DOHH2 (cell line): ENCODE data around the gene CCDC158.
"Not testable (repeated sequence)": the region's sequence is repeated elsewhere in the genome, so short reads cannot be mapped to it uniquely, and the experiment has no call there.

Source experiments
- H3F3A ChIP-seq: fragments of 200-600 bp; sonication (generic), shearing (Covaris generic); 2 replicates; pipeline ENCODE4 v1.6.0; 2016; ENCODE audit warnings: antibody characterized with exemption, mild to moderate bottlenecking; ENCODE audit not compliant: control insufficient read depth, insufficient read depth
- H3K27ac ChIP-seq: fragments of 200-600 bp; sonication (generic); 2 replicates; pipeline ENCODE4 v1.5.1; 2014; ENCODE audit warnings: low read depth, mild to moderate bottlenecking, low read length, moderate library complexity
- H3K27me3 ChIP-seq: fragments of 200-600 bp; sonication (generic); 2 replicates; pipeline ENCODE4 v1.6.1; 2014; ENCODE audit warnings: mild to moderate bottlenecking, low read length, mixed read lengths; ENCODE audit not compliant: control insufficient read depth
- H3K36me3 ChIP-seq: fragments of 200-600 bp; sonication (generic); 2 replicates; pipeline ENCODE4 v1.6.1; 2014; ENCODE audit warnings: mild to moderate bottlenecking, low read length, moderate library complexity, mixed read lengths; ENCODE audit not compliant: control insufficient read depth
- H3K4me1 ChIP-seq: fragments of 200-600 bp; sonication (generic); 2 replicates; pipeline ENCODE4 v1.6.1; 2014; ENCODE audit warnings: mild to moderate bottlenecking, low read length, mixed read lengths; ENCODE audit not compliant: control insufficient read depth
- H3K4me2 ChIP-seq: fragments of 200-600 bp; sonication (generic); 2 replicates; pipeline ENCODE4 v1.6.0; 2014; ENCODE audit warnings: mild to moderate bottlenecking, low read length, moderate library complexity
- H3K4me3 ChIP-seq: fragments of 200-600 bp; sonication (generic); 2 replicates; pipeline ENCODE4 v1.5.1; 2014; ENCODE audit warnings: mild to moderate bottlenecking, low read length, mixed read lengths
- H3K79me2 ChIP-seq: fragments of 200-600 bp; sonication (generic); 2 replicates; pipeline ENCODE4 v1.6.1; 2014; ENCODE audit warnings: mild to moderate bottlenecking, low read length, mixed read lengths; ENCODE audit not compliant: control insufficient read depth
- H3K9me2 ChIP-seq: fragments of 200-600 bp; sonication (generic); replicated peaks from 2 replicates; pipeline ENCODE4 v1.6.1; 2014; ENCODE audit warnings: mild to moderate bottlenecking, low read length, mixed read lengths; ENCODE audit not compliant: control insufficient read depth
- H3K9me3 ChIP-seq: fragments of 200-600 bp; sonication (generic); 2 replicates; pipeline ENCODE4 v1.6.1; 2014; ENCODE audit warnings: antibody characterized with exemption, low read length, mixed read lengths; ENCODE audit not compliant: control insufficient read depth, insufficient read depth
- H4K20me1 ChIP-seq: fragments of 200-600 bp; sonication (generic); 2 replicates; pipeline ENCODE4 v1.6.0; 2014; ENCODE audit warnings: low read depth, mild to moderate bottlenecking, antibody characterized with exemption, low read length, moderate library complexity; ENCODE audit not compliant: control insufficient read depth, insufficient read depth
- EZH2phosphoT487 ChIP-seq: fragments of 200-600 bp; sonication (generic); IDR thresholded peaks from 2 replicates; pipeline ENCODE4 v1.6.1; 2017; ENCODE audit warnings: borderline replicate concordance, mild to moderate bottlenecking, antibody characterized with exemption, low read length, moderate library complexity, mixed read lengths
- TF ChIP-seq, protein P1 (sequence below): fragments of 200-600 bp; sonication (generic); IDR thresholded peaks from one replicate; pipeline ENCODE4 v1.5.1; 2014; ENCODE audit warnings: antibody characterized with exemption, mild to moderate bottlenecking, low read depth, low read length; ENCODE audit not compliant: poor library complexity, severe bottlenecking

CCDC158 gene

DNA sequence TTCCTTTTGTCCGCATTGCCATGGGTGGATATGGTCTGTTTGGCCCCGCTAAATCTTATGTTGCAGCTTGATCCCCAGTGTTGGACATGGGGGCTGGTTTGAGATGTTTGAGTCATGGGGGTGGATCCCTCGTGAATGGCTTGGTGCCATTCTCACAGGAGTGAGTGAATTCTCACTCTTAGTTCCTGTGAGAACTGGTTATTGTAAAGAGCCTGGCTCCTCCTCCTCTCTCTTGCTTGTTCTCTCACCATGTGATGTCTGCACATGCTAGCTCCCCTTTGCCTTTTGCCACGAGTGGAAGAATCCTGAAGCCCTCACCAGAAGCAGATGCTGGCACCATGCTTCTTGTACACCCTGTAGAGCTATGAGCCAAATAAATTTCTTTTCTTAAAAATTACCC lies 137.0 kb downstream of the CCDC158 start:
- Histone ChIP-seq H4K20me1 (no peaks in the 10 kb centered on the region), H3K4me3 (no peak overlapping the region), H3K9me3 (no peaks in the 10 kb centered on the region), H3K27ac (no peak overlapping the region), H3F3A (no peaks in the 10 kb centered on the region), H3K79me2 (no peaks in the 10 kb centered on the region), H3K4me1 (no peaks in the 10 kb centered on the region), H3K27me3 (no peaks in the 10 kb centered on the region), H3K9me2 (no peaks in the 10 kb centered on the region), H3K4me2 (no peak overlapping the region), H3K36me3 (no peaks in the 10 kb centered on the region)
- TF ChIP-seq, protein P1, sequence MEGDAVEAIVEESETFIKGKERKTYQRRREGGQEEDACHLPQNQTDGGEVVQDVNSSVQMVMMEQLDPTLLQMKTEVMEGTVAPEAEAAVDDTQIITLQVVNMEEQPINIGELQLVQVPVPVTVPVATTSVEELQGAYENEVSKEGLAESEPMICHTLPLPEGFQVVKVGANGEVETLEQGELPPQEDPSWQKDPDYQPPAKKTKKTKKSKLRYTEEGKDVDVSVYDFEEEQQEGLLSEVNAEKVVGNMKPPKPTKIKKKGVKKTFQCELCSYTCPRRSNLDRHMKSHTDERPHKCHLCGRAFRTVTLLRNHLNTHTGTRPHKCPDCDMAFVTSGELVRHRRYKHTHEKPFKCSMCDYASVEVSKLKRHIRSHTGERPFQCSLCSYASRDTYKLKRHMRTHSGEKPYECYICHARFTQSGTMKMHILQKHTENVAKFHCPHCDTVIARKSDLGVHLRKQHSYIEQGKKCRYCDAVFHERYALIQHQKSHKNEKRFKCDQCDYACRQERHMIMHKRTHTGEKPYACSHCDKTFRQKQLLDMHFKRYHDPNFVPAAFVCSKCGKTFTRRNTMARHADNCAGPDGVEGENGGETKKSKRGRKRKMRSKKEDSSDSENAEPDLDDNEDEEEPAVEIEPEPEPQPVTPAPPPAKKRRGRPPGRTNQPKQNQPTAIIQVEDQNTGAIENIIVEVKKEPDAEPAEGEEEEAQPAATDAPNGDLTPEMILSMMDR, result no peak
- no peak for TF ChIP-seq EZH2phosphoT487

DNA sequence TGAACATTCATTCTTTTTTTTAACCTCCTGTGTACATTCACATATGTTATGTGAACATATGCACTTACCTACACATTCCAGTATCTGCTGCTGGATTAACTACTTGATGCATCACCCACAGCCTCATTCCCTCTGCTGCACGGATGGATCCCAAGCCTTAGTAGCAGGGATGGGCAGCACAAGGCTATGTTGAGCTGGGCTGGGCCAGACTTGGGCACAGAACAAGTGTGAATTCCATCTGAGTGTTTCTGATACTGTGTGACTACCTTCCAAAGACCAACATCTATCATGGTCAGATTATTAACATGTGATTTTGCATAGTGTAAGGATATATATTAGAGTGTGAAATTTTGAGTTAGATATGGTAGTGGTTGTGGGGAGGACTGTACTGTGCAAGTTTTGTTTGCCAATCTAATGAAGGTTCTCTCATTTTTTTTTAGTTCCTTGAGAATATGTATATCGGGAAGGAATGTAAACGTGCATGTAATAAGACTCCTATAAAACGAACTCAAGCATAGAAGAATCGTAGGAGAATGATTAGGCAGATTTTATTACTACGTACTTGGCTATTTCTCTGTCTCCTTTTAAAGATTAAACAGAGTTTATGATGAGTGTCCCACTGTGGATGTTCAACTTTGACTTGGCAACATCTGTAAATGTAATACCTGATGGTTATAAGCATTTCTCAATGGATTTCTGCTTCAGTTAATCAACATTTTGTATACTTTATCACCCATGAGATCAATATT lies 137.8 kb downstream of the CCDC158 start:
- Histone ChIP-seq H3K4me1 (no peaks in the 10 kb centered on the region), H3K79me2 (no peaks in the 10 kb centered on the region), H3K4me3 (no peak overlapping the region), H3K27me3 (no peaks in the 10 kb centered on the region), H3K9me2 (no peaks in the 10 kb centered on the region), H3F3A (no peaks in the 10 kb centered on the region), H3K9me3 (no peaks in the 10 kb centered on the region), H3K27ac (no peak overlapping the region), H3K4me2 (no peak overlapping the region), H4K20me1 (no peaks in the 10 kb centered on the region), H3K36me3 (no peaks in the 10 kb centered on the region)
- TF ChIP-seq, protein P1, result no peak
- TF ChIP-seq EZH2phosphoT487, result no peak

DNA sequence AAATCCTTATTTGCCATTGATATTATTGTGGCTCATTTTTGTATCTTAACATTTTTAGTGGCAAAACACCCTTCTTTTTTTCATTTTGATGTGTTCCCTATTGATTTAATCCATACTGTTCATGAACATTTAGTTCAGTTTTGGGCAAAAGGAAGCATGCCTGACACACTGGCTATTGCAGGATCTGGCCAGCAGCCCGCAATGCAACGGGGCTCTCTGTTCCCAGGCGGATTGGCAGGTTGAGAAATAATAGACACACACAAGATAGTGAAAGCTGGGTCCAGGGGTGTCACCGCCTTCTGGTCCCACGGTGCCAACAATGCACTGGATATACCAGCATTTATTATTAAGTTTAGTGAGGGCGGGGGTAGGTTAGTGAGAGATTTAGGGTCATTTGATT lies 139.3 kb downstream of the CCDC158 start:
- H3K27ac ChIP-seq, H3K27me3 ChIP-seq, H3K36me3 ChIP-seq, H3K9me3 ChIP-seq, H4K20me1 ChIP-seq, H3K4me1 ChIP-seq, H3K4me3 ChIP-seq, H3F3A ChIP-seq, H3K9me2 ChIP-seq, H3K4me2 ChIP-seq, H3K79me2 ChIP-seq: not testable (repeated sequence)

DNA sequence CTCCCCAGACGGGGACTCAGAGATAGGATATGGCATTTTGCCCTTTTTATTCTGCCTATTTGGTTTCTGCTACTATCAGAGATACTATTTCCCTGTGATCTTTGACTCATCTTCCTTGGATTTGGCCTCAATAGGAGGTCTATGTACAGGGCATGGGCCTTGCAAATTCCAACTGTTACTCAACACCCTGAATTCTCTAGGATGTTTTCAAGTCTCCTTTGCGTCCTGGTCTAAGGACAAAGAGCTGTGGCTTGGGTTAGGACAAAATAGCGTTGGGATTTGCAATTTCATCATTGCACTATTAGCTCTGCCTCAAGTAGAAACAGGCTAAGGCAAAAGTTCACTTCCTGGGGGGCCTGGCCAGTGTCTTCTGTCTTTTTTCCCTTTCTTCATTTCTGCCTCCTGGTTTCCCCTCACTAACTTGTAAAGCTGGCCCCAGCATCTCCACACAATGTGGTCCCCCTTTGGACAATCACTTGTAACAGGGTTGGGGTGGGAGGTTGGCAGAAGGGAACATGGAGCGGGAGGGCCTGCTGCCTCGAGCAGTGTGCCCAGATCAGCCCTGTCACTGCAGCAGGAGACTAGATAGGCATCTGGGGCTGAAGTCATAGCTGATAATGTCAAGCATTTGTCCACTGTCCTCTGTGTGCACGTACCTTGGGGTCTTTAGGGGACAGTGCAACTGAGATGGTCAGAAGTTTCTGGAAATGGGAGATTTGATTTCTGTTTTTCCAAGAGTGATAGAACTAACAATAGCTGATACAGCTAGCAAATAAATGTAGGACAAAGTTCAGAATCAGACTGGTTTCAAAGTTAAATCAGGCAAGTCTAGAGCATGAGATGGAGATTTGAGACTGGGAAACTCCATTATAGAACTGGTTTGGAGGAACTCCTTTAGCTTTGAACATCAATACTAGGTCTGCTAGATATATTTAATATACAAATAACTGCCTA lies 140.2 kb downstream of the CCDC158 start:
- TF ChIP-seq, protein P1, result no peak
- no peak for TF ChIP-seq EZH2phosphoT487
- Histone ChIP-seq H3K79me2 (no peaks in the 10 kb centered on the region), H3K9me2 (no peaks in the 10 kb centered on the region), H3F3A (no peaks in the 10 kb centered on the region), H3K36me3 (no peaks in the 10 kb centered on the region), H3K4me2 (no peak overlapping the region), H3K9me3 (no peaks in the 10 kb centered on the region), H4K20me1 (no peaks in the 10 kb centered on the region), H3K4me3 (no peak overlapping the region), H3K4me1 (no peaks in the 10 kb centered on the region), H3K27ac (no peak overlapping the region), H3K27me3 (no peaks in the 10 kb centered on the region)
